HG03571 (cell line): ENCODE data around the gene KLHL34.

Experiments used
- ATAC-seq: cut with Tn5 transposase; IDR thresholded peaks from one replicate; pipeline ENCODE4 v1.9.1; 2021; ENCODE audit not compliant: unreplicated experiment

KLHL34 gene, protein sequence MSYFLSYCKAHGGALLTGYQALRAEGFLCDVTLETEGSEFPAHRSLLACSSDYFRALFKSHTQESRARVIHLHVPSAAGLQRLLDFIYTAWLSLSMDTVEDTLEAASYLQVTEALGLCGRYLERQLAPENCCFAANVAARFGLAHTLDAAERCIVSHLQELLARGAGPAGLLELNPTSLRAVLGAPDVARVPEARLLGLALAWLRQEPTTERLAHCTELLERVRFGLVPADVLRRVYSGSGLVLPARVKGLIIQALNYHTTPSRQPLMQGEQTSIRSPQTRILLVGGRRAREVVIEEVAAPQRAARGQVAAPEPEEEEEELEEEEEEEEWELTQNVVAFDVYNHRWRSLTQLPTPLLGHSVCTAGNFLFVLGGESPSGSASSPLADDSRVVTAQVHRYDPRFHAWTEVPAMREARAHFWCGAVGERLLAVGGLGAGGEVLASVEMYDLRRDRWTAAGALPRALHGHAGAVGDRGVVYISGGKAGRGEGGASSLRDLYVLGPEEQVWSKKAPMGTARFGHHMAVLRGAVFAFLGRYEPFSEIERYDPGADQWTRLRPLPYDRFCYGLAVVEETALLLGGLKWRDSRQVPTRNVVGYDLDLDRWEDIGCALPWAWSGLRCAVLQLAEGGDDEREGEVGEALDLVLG

DNA sequence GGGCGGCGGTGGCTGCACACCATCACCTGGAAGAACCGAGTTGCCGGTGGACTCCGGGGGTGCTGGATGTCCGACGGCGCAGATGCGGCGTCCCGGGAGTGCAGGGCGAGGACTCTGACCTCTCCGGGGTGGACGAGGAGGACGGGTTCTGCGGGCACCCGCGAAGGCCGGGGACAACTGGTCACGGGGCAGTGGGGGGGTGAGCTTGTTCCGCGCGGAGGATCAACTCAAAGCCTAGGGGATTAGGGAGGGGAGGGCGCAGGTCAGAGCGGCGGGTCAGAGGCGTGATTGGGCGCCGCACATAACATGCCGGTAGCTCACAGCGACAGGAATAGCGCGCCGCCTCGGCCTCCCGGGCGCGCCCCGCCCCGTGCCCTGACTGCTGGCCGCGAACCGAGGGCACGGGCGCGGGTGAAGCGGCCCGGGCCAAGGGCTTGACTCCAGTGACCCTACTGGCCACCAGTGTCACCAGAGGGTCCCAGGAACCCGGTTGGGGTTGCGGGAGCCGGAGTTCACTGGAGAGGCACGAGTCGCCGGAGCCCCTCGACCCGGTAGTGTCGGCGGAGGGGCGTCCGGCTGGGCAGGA, at the start of gene KLHL34:
KLHL34 (minus strand) TSS at position 179 of the 586 bp plus-strand sequence. CDS start 542 bp downstream, outside the sequence.
- no peak for ATAC-seq

DNA sequence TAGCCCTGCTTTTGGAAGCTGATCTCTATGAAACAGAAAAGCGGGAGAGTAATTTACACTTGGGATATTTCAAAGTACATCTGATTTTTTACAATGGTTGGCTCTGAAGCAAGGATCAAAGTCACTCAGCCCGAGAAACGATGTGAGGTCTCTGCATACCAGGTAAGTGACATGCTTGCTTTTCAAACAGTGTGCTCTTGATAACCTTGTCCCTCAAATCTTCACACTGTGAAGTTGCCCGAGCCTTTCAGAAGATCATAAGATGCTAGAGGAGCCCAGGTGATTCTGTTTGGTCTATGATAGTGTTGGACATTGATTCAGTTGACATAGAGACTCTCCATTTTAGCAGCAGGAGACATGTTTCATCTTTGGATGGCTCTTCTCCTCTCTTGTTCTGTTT, 47.1 kb upstream of the KLHL34 start:
- ATAC-seq, result no peak

DNA sequence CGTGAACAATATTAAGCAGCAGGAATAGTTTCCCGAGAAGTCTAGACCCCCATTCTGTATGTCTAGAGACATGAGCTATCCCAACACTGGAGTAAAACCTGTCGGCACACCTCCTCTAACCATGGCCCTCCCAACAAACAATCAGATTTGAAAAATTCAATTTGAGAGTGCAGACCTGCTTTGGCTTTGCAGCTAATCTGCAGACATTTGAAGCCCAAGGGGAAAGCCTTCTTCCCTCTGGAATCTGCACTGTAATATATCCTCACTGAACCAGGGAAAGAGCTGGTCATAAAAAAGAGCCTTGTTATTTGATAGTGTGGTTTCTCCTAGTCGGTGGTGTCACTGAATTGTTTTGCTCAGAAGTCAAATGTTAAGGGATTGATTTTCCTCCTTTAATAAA, 44.6 kb upstream of the KLHL34 start:
- ATAC-seq, result no peak

DNA sequence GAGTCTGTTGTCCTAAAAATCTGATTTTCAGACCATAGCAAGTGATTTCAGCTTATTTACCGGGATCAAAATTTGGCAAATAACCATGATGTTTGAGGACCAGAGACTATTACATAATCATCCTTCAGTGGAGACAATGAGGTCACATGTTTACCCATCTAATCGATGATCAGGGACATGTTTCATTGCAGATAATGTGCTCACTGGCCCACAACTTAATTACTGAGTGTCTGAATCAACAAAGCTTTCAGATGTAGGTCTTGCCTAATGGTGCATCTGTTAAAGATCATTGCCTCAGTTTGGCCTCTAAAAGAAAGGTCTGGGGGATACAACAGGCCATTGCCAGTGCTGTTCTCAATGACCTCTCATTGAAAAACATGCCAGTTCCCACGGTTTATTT, 42.8 kb upstream of the KLHL34 start:
- no peak for ATAC-seq

DNA sequence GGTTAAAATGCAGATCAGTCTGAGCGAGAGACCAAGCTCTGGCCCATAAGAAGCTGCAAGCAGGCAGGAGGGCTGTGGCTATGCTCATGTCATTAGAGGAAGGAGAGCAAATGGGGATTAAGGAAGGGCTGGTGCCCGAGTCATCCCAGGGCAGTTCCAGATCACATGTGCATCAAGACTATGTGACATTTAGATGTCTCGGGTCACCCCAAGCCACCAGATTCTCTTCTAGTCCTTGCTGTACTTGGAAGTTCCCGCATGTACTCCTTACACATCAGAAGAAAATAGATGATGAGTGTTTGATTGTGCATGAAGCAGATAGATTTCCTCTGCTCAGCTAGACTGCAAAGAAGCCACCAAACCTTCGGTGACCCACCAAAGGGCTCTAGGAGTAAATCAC, 42.1 kb upstream of the KLHL34 start:
- ATAC-seq, result no peak

DNA sequence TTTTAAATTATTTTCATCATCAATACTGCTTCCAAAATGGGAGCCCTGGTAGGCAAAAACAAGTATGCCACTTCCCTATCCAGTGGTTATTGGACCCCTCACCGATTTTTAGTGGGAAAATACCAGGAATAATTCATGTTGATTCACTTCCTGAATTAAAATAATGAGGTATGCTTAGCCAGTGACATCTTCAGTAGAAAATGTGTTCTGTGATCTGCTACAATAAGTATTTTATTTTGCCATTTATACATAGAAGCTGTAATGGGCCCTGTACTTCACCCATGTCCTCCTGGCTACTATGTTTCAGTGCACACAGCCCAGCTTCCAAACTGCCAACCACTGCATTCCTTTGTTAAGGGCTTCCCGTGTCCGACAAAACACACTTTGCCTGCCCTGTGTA, 41.0 kb upstream of the KLHL34 start:
- ATAC-seq, result no peak

DNA sequence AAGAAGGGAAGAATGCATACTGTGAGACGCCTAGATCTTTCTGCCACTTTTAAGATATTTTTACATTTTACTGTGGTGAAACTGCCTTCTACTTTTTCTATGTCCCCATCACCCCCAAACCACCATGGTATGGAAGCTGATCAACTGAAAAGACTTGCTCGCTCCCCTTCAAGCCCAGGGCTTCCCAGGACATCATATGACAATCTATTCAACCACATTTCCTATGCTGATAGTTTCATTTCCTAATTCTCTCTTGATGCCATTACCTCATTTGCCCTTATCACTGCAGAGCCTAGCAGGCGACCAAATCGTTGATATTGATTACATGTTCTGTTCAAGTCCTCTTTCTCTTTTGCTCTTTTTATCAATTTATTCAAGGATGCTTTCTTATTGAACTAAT, 40.1 kb upstream of the KLHL34 start:
- ATAC-seq, result no peak

DNA sequence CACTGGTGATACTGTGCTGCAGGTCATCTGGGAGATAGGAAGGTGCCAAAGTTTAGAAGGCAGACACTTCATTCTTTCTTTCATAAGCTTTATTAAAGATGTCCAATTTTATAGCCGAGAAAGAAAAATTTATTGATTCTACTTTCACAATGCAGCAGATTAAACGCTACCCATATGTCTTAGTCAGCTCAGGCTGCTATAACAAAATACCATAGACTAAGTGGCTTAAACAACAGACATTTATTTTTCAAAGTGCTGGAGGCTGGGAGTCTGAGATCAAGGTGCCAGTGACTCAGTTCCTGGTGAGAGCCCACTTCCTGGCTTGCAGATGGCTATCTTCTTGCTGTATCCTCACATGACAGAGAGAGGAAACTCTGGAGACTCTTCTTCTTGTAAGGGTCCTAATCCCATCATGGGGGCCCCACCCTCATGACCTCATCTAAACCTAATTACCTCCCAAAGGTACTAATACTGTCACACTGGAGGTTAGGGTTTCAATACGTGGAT, 33.4 kb upstream of the KLHL34 start:
- ATAC-seq, result no peak

DNA sequence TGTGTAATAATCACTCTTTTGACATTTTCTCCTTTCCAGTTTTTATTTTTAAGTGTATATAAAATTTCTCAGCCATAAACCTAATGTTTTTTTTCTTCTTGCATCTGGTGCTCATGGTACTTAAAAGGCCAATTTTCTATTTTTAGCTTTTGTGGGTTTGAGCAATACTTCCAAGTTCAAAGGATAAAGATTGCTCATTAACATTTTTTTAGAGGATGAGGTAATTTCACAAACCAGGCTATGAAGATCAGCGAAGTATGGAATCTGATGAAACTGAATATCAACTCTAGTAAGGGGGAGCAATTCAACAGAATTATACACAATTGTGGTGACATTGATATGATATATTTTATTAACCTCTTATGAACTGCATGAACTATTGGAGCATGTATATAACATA, 25.8 kb upstream of the KLHL34 start:
- ATAC-seq, result no peak

DNA sequence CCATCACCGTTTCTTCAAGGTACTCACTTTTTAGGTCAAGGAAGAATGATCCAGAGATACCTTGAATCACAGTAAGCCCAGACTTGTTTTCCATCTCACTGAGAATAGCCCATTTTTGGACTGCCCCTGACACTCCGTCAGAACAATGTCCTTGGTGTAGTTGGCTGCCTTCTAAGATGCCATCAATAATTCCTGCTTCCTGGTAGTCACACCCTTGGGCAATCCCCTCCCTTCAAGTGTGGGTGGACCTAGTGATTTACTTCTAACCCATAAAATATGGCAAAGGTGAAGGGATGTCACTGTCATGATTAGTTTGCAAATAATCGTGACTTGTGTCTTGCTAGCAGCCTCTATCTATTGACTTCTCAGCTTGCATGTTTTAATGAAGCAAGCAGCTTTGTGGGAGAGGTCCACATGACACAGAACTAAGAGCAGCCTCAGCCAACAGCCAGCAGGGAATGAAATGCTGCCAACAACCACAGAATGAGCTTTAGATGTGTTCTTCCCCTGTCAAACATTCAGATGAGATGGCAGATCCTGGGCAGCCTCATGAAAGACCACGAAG, 20.0 kb upstream of the KLHL34 start:
- ATAC-seq, result no peak

DNA sequence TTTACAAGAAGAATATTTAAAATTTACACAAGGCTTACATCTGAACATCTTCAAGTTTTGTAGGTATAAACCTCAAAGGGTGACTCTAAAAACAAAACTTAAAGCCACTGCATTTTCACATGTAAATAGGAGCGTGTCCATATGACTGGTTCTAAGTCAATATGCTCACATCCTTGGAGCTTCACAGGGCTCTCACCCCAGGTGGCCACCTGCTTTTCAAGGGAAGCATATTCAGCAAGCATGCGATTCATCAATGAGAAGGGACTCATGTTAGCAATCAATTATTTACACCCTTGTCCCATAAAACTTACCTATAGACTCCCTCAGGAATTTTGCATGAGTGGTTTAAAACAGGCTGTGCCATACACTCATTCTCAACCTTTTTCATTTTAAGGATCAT, 17.8 kb upstream of the KLHL34 start:
- ATAC-seq, result no peak

DNA sequence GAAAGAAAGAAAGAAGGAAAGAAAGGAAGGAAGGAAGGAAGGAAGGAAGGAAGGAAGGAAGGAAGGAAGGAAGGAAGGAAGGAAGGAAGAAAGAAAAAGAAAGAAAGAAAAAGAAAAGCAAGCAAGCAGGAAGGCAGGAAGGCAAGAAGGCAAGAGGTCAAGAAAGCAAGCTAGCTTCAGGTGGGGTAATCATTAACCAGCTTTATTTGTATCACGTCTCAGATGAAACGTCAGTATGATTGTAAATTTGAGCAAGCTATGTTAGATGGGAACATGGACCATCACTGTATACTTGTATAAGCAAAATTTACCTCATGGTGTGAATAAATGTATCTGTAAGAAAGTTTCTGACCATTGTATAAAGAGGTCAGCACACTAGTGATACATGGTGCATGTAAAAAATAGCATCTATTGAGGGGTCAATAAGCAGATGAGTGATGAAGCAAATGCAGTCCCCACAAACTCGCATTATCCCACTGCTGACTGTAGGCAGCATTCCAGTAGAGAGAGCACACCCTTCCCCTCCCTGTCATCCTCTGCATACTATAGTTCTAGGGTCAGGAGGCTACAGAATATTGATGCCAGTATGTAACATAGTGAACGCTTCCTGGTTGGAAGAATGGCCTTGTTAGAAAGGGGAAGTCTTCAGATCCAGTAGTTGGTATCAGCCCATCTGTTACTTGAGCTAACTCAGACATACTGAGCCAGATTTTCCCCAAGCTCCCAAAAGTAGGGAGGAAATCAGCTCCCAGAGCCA, 16.5 kb upstream of the KLHL34 start:
- no peak for ATAC-seq

DNA sequence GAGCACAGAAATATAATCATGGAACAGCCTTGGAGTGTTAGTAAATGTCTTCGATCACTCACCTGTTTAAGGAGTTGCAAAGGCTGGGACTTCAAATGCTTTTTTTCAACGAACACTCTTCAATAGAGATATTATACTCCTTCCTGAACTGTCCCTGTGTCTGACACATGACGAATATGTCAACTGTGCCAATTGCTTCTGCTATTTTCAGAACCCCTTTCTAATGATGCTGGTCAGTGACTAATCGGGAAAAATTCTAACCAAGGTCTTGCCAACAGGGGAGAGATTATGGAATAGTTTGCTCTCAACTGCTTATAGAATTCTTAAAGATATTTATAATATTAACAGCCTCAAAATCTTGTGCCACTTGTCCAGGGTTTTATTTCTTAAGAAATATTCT, 8.5 kb upstream of the KLHL34 start:
- no peak for ATAC-seq

DNA sequence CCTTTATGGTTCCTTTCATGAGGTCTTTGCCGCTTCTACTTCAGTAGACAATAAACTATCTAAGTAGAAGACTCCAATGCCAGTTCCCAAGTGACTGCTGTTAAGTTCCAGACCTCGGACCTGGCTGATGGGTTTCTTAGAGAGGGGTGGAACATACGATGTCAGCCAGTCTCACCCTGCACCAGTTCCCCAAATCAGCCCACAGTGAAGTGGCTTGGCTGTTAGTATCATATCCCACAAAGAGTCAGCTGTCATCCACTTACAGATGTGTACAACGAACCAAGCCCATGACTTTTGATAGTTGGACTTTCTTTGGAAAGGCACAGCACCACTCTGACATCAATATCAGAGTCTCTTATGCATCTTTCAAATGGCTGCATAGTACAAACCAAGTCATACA, 8.1 kb upstream of the KLHL34 start:
- ATAC-seq, result no peak

DNA sequence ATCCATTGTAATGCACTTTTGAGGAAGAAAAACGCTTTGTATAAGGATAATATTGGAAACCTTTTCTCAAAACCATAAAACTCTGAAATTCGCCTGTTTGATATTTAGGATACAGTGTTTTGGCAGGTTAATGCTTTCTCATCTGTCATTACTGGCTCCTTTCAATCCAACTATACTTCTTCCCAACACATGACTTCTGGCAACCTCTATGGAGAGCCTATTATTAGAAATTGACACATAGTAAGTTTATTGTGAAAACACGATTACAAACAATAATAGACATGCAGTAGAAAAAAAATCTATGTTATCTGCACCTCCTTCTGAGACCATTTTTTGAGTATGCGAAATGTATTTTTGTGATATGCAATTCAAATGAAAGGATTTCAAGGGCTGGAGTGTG, 4.6 kb upstream of the KLHL34 start:
- ATAC-seq, result no peak

DNA sequence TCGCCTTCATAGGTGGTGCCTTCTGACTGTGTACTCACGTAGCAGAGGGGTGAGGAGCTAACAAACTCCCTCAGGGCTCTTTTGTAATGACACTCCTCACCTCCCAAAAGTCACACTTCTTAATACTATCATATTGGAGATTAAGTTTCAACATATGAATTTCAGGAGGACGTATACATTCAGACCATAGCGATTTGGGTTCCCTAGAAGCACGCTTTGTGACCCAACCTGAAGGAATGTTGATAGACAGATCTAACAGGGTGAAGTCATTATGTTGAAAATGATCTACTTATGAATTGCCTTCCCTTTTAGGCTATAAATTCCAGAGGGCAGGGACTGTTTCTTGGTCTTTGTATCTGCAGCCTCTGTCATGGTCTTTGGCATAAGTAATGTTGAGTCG, 3.2 kb upstream of the KLHL34 start:
- ATAC-seq, result no peak

DNA sequence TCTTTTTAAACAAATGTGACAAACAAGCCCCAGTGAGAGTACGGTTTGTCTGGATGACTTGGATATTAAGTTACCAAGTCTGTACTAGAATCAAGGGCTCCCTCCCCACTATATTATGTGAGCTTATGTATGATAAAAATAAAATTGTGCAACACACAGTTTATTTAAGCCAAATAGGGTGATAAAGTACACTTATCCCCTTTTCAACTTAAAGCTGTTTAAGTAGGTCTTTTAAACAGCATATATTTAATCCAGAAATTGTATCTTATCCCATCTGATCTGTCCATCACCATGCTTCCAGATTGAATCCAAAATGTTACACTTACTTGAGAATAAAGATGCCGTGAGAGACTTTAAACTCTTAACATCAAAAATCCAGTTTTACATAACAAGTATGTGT, 2.0 kb upstream of the KLHL34 start:
- ATAC-seq, result no peak

DNA sequence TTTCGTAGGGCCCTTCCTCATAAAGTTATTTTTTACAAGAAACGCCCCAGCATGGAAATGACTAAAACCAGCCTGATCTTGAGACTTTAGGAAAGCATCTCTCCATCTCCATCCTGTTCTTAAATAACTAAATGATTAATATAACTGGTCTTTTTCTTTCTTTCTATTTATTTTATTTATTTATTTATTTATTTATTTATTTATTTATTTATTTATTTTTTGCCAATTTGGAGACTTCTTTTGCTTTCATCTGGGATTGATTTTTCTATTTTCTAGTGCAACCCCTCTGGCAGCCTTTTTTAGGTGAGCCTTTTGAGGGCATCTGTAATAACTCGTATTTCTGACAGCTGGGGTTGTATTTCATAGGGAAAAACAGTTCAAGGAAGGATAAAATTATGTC, 1.2 kb upstream of the KLHL34 start:
- no peak for ATAC-seq

DNA sequence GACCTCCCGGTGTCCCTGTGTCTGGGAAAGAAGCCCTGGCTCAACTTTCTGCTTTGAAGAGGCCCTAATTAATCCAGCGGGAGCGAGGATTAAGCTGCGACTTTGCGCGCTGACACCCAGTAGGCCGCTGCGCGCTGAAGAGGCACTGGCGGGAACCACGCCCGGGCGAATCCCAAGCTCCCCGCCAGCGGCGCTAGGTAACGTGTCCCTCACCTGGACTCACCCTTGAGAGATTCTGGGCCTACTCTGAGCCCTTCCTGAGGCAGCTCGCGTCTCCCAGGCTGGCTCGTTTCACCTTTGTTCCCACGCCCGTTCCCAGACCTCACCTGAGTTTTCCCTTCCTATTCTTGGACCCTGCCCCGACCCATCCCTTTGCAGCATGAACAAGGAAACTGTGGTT, 616 bp upstream of the KLHL34 start:
- no peak for ATAC-seq

DNA sequence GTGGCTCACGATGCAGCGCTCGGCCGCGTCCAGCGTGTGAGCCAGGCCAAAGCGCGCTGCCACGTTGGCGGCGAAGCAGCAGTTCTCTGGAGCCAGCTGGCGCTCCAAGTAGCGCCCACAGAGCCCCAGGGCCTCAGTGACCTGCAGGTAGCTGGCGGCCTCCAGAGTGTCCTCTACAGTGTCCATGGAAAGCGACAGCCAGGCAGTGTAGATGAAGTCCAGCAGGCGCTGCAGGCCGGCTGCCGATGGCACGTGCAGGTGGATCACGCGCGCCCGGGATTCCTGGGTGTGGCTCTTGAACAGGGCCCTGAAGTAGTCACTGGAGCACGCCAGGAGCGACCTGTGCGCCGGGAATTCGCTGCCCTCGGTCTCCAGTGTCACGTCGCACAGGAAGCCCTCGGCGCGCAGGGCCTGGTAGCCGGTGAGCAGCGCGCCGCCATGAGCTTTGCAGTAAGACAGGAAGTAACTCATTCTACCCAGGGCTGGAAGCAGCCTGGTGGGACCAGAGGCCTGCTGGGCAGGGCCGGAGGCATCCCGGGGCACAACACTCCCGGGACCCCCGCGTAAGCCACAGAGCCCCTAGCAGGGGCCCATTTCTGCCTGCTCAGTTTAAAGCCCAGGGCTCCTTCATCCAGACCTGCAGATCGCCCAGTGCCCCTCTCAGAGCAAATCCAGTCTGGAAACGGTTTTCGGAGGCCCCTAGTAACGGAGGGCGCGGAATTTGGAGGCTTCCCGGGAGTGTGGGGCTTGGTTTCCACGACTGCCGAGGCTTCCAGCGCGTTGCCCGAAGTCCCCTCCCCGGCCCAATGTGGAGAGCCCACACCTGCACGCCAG, 595 bp downstream of the KLHL34 start:
- ATAC-seq, result no peak
